ENCODE results near the gene HEATR5A.

The HEATR5A gene

GRCh38 chr14:31292937-31293616, 127.3 kb downstream of the HEATR5A start:
- Histone ChIP-seq H3K27ac (ENCODE audit: low read length) (no peak overlapping the region), H3K4me1 (ENCODE audit: insufficient read depth, low read length) (peaks cover 13% of the 10 kb centered on the region; the same call in 1 of the 2 replicates), H3K9ac (ENCODE audit: low read depth, low read length) (peak overlapping the region; percentile 14; the same call in 1 of the 2 replicates), H3K9me3 (ENCODE audit: insufficient read depth, low read depth, low read length) (no peaks in the 10 kb centered on the region), H3K36me3 (ENCODE audit: insufficient read depth, low read depth, low read length) (no peaks in the 10 kb centered on the region), H3K27me3 (ENCODE audit: insufficient read depth, low read length) (no peaks in the 10 kb centered on the region), H3K4me3 (ENCODE audit: low read length) (peak overlapping the region; percentile 10; the same call in 1 of the 2 replicates)

GRCh38 chr14:31291210-31291609, 129.1 kb downstream of the HEATR5A start:
- Histone ChIP-seq H3K9me3 (ENCODE audit: insufficient read depth, low read depth, low read length) (no peaks in the 10 kb centered on the region), H3K36me3 (ENCODE audit: insufficient read depth, low read depth, low read length) (no peaks in the 10 kb centered on the region), H3K27ac (ENCODE audit: low read length) (no peak overlapping the region), H3K27me3 (ENCODE audit: insufficient read depth, low read length) (0 out of 2 replicates have a peak, but pooled peaks cover 5% of the 10 kb centered on the region), H3K9ac (ENCODE audit: low read depth, low read length) (no peak overlapping the region), H3K4me3 (ENCODE audit: low read length) (no peak overlapping the region), H3K4me1 (ENCODE audit: insufficient read depth, low read length) (peaks cover 13% of the 10 kb centered on the region; the same call in 1 of the 2 replicates)

- Histone ChIP-seq H3K4me3 (ENCODE audit: low read length) (no peak overlapping the region), H3K4me1 (ENCODE audit: insufficient read depth, low read length) (peaks cover 3% of the 10 kb centered on the region; the same call in 1 of the 2 replicates), H3K9ac (ENCODE audit: low read depth, low read length) (no peak overlapping the region), H3K27ac (ENCODE audit: low read length) (no peak overlapping the region), H3K9me3 (ENCODE audit: insufficient read depth, low read depth, low read length) (no peaks in the 10 kb centered on the region; the same call in 1 of the 2 replicates), H3K27me3 (ENCODE audit: insufficient read depth, low read length) (0 out of 2 replicates have a peak, but pooled peaks cover 8% of the 10 kb centered on the region), H3K36me3 (ENCODE audit: insufficient read depth, low read depth, low read length) (no peaks in the 10 kb centered on the region)
These were observed 132.9 kb downstream of the HEATR5A start for GRCh38 chr14:31287294-31287972.

GRCh38 chr14:31286456-31287293, 133.7 kb downstream of the HEATR5A start:
- Histone ChIP-seq H3K27me3 (ENCODE audit: insufficient read depth, low read length) (0 out of 2 replicates have a peak, but pooled peaks cover 8% of the 10 kb centered on the region), H3K36me3 (ENCODE audit: insufficient read depth, low read depth, low read length) (no peaks in the 10 kb centered on the region), H3K4me1 (ENCODE audit: insufficient read depth, low read length) (no peaks in the 10 kb centered on the region), H3K4me3 (ENCODE audit: low read length) (no peak overlapping the region), H3K9me3 (ENCODE audit: insufficient read depth, low read depth, low read length) (no peaks in the 10 kb centered on the region; the same call in 1 of the 2 replicates), H3K27ac (ENCODE audit: low read length) (no peak overlapping the region), H3K9ac (ENCODE audit: low read depth, low read length) (no peak overlapping the region)

GRCh38 chr14:31283578-31284252, 136.6 kb downstream of the HEATR5A start:
- Histone ChIP-seq H3K27ac (ENCODE audit: low read length) (no peak overlapping the region), H3K9ac (ENCODE audit: low read depth, low read length) (no peak overlapping the region), H3K27me3 (ENCODE audit: insufficient read depth, low read length) (0 out of 2 replicates have a peak, but pooled peaks cover 8% of the 10 kb centered on the region), H3K9me3 (ENCODE audit: insufficient read depth, low read depth, low read length) (peaks cover 16% of the 10 kb centered on the region), H3K36me3 (ENCODE audit: insufficient read depth, low read depth, low read length) (no peaks in the 10 kb centered on the region), H3K4me3 (ENCODE audit: low read length) (no peak overlapping the region), H3K4me1 (ENCODE audit: insufficient read depth, low read length) (no peaks in the 10 kb centered on the region)

- no peaks in the 10 kb centered on the region for H3K36me3 ChIP-seq (ENCODE audit: insufficient read depth, low read depth, low read length)
- H3K27me3 ChIP-seq (ENCODE audit: insufficient read depth, low read length), result 0 out of 2 replicates have a peak, but pooled peaks cover 8% of the 10 kb centered on the region
- H3K9ac ChIP-seq (ENCODE audit: low read depth, low read length), result no peak overlapping the region
- H3K4me3 ChIP-seq (ENCODE audit: low read length), result no peak overlapping the region
- H3K27ac ChIP-seq (ENCODE audit: low read length), result no peak overlapping the region
- H3K9me3 ChIP-seq (ENCODE audit: insufficient read depth, low read depth, low read length), result peaks cover 21% of the 10 kb centered on the region
- no peaks in the 10 kb centered on the region for H3K4me1 ChIP-seq (ENCODE audit: insufficient read depth, low read length)
These were observed 137.2 kb downstream of the HEATR5A start for GRCh38 chr14:31283153-31283552.

GRCh38 chr14:31280871-31281220, 139.5 kb downstream of the HEATR5A start:
- Histone ChIP-seq H3K27ac (ENCODE audit: low read length) (no peak overlapping the region), H3K4me1 (ENCODE audit: insufficient read depth, low read length) (no peaks in the 10 kb centered on the region), H3K36me3 (ENCODE audit: insufficient read depth, low read depth, low read length) (no peaks in the 10 kb centered on the region), H3K9me3 (ENCODE audit: insufficient read depth, low read depth, low read length) (peaks cover 40% of the 10 kb centered on the region), H3K27me3 (ENCODE audit: insufficient read depth, low read length) (no peaks in the 10 kb centered on the region), H3K4me3 (ENCODE audit: low read length) (no peak overlapping the region), H3K9ac (ENCODE audit: low read depth, low read length) (no peak overlapping the region)

GRCh38 chr14:31280132-31280870, 140.0 kb downstream of the HEATR5A start:
- no peaks in the 10 kb centered on the region for H3K4me1 ChIP-seq (ENCODE audit: insufficient read depth, low read length)

GRCh38 chr14:31278883-31279282, 141.5 kb downstream of the HEATR5A start:
- Histone ChIP-seq H3K36me3 (ENCODE audit: insufficient read depth, low read depth, low read length) (no peaks in the 10 kb centered on the region), H3K4me1 (ENCODE audit: insufficient read depth, low read length) (no peaks in the 10 kb centered on the region), H3K27me3 (ENCODE audit: insufficient read depth, low read length) (no peaks in the 10 kb centered on the region), H3K27ac (ENCODE audit: low read length) (no peak overlapping the region), H3K4me3 (ENCODE audit: low read length) (no peak overlapping the region), H3K9me3 (ENCODE audit: insufficient read depth, low read depth, low read length) (peaks cover 51% of the 10 kb centered on the region), H3K9ac (ENCODE audit: low read depth, low read length) (no peak overlapping the region)

More at GRCh38 chr14:31280132-31280870, 140.0 kb downstream of the HEATR5A start:
- H3K27ac ChIP-seq (ENCODE audit: low read length), result no peak overlapping the region
- H3K4me3 ChIP-seq (ENCODE audit: low read length), result no peak overlapping the region
- no peaks in the 10 kb centered on the region for H3K36me3 ChIP-seq (ENCODE audit: insufficient read depth, low read depth, low read length)
- H3K9ac ChIP-seq (ENCODE audit: low read depth, low read length), result no peak overlapping the region
- H3K9me3 ChIP-seq (ENCODE audit: insufficient read depth, low read depth, low read length), result peaks cover 45% of the 10 kb centered on the region
- no peaks in the 10 kb centered on the region for H3K27me3 ChIP-seq (ENCODE audit: insufficient read depth, low read length)

- H3K27ac ChIP-seq (ENCODE audit: low read length), result no peak overlapping the region
- peaks cover 52% of the 10 kb centered on the region for H3K9me3 ChIP-seq (ENCODE audit: insufficient read depth, low read depth, low read length)
- no peaks in the 10 kb centered on the region for H3K27me3 ChIP-seq (ENCODE audit: insufficient read depth, low read length)
- H3K4me1 ChIP-seq (ENCODE audit: insufficient read depth, low read length), result no peaks in the 10 kb centered on the region
- no peak overlapping the region for H3K9ac ChIP-seq (ENCODE audit: low read depth, low read length)
- no peaks in the 10 kb centered on the region for H3K36me3 ChIP-seq (ENCODE audit: insufficient read depth, low read depth, low read length)
- no peak overlapping the region for H3K4me3 ChIP-seq (ENCODE audit: low read length)
These were observed 143.3 kb downstream of the HEATR5A start for GRCh38 chr14:31277085-31277484.
